Measurements from ENCODE around the gene STIM1. TPM values are rescaled to one million over a fixed set of nuclear protein-coding genes. Genes with fewer than 3 reads are reported as not detected.

Gene STIM1
- polyA plus RNA-seq, 2 donors, result 29.5 to 42.7 TPM

- Histone ChIP-seq H3K27me3 (ENCODE audit: control insufficient read depth in 1 of 2, insufficient read depth in 2 of 2, low read length in 2 of 2) (no peaks in the 10 kb centered on the region), H3K36me3 (ENCODE audit: control insufficient read depth in 2 of 2, insufficient read depth in 2 of 2, low read length in 1 of 2) (no peaks in the 10 kb centered on the region), H3K4me1 (ENCODE audit: control insufficient read depth in 2 of 2, insufficient read depth in 2 of 2, low read length in 1 of 2) (peaks cover 0 to 1% of the 10 kb centered on the region in 2 donors), H3K9me3 (ENCODE audit: control insufficient read depth in 2 of 2, insufficient read depth in 1 of 2, low read depth in 1 of 2, low read length in 1 of 2) (no peaks in the 10 kb centered on the region), H3K4me3 (ENCODE audit: low read depth in 1 of 2, low read length in 2 of 2) (no peak overlapping the region), H3K27ac (ENCODE audit: low read depth in 2 of 2, low read length in 1 of 2) (no peak overlapping the region)
- WGBS, 2 donors, result 67% methylated on average over 10 of the region's 10 CpGs
Observed at GRCh38 chr11:3849297-3849874, 6.1 kb upstream of the STIM1 start.

GRCh38 chr11:3853545-3853842, 2.0 kb upstream of the STIM1 start:
- H3K4me1 ChIP-seq (ENCODE audit: control insufficient read depth in 2 of 2, insufficient read depth in 2 of 2, low read length in 1 of 2), result peaks cover 2 to 4% of the 10 kb centered on the region in 2 donors
- H3K27me3 ChIP-seq (ENCODE audit: control insufficient read depth in 1 of 2, insufficient read depth in 2 of 2, low read length in 2 of 2), result no peaks in the 10 kb centered on the region
- H3K4me3 ChIP-seq (ENCODE audit: low read depth in 1 of 2, low read length in 2 of 2), result no peak overlapping the region
- H3K9me3 ChIP-seq (ENCODE audit: control insufficient read depth in 2 of 2, insufficient read depth in 1 of 2, low read depth in 1 of 2, low read length in 1 of 2), result no peaks in the 10 kb centered on the region
- peak overlapping the region; percentile 88 to 95 for H3K27ac ChIP-seq (ENCODE audit: low read depth in 2 of 2, low read length in 1 of 2)
- H3K36me3 ChIP-seq (ENCODE audit: control insufficient read depth in 2 of 2, insufficient read depth in 2 of 2, low read length in 1 of 2), result no peaks in the 10 kb centered on the region
- WGBS, 2 donors, result 75 to 94% methylated on average over 1 of the region's 1 CpG

- H3K4me1 ChIP-seq (ENCODE audit: control insufficient read depth in 2 of 2, insufficient read depth in 2 of 2, low read length in 1 of 2), result peaks cover 3 to 4% of the 10 kb centered on the region in 2 donors
- no peaks in the 10 kb centered on the region for H3K27me3 ChIP-seq (ENCODE audit: control insufficient read depth in 1 of 2, insufficient read depth in 2 of 2, low read length in 2 of 2)
- H3K9me3 ChIP-seq (ENCODE audit: control insufficient read depth in 2 of 2, insufficient read depth in 1 of 2, low read depth in 1 of 2, low read length in 1 of 2), result no peaks in the 10 kb centered on the region
- 38 to 48% methylated on average over 11 of the region's 11 CpGs for WGBS, 2 donors
- H3K36me3 ChIP-seq (ENCODE audit: control insufficient read depth in 2 of 2, insufficient read depth in 2 of 2, low read length in 1 of 2), result no peaks in the 10 kb centered on the region
- H3K4me3 ChIP-seq (ENCODE audit: low read depth in 1 of 2, low read length in 2 of 2), result peak overlapping the region in 1 of 2 donors; percentile 82
- H3K27ac ChIP-seq (ENCODE audit: low read depth in 2 of 2, low read length in 1 of 2), result peak overlapping the region; percentile 95 to 99
Observed at GRCh38 chr11:3853899-3854659, 1.4 kb upstream of the STIM1 start.

DNA sequence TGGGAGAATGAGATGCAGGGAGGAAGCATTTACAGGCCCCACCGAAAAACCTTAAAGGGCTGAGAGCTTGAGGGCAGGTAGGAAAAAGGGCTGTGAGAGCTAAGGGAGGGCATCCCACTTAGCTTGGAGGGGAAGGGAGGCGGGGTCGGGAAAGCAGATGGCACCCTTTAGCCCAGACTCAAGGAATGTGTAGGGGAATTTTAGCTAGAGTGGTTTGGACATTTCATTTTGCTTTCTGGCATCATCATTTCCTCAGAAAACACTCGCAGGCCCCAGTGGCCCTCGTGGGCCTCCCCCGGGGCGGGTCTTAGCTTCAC, 846 bp upstream of the STIM1 start:
- Histone ChIP-seq H3K27me3 (ENCODE audit: control insufficient read depth in 1 of 2, insufficient read depth in 2 of 2, low read length in 2 of 2) (no peaks in the 10 kb centered on the region), H3K4me3 (ENCODE audit: low read depth in 1 of 2, low read length in 2 of 2) (peak overlapping the region; percentile 30 to 82), H3K9me3 (ENCODE audit: control insufficient read depth in 2 of 2, insufficient read depth in 1 of 2, low read depth in 1 of 2, low read length in 1 of 2) (no peaks in the 10 kb centered on the region), H3K27ac (ENCODE audit: low read depth in 2 of 2, low read length in 1 of 2) (peak overlapping the region; percentile 95 to 99), H3K36me3 (ENCODE audit: control insufficient read depth in 2 of 2, insufficient read depth in 2 of 2, low read length in 1 of 2) (no peaks in the 10 kb centered on the region), H3K4me1 (ENCODE audit: control insufficient read depth in 2 of 2, insufficient read depth in 2 of 2, low read length in 1 of 2) (peaks cover 4 to 10% of the 10 kb centered on the region in 2 donors)
- 7 to 14% methylated on average over 7 of the region's 7 CpGs for WGBS, 2 donors

DNA sequence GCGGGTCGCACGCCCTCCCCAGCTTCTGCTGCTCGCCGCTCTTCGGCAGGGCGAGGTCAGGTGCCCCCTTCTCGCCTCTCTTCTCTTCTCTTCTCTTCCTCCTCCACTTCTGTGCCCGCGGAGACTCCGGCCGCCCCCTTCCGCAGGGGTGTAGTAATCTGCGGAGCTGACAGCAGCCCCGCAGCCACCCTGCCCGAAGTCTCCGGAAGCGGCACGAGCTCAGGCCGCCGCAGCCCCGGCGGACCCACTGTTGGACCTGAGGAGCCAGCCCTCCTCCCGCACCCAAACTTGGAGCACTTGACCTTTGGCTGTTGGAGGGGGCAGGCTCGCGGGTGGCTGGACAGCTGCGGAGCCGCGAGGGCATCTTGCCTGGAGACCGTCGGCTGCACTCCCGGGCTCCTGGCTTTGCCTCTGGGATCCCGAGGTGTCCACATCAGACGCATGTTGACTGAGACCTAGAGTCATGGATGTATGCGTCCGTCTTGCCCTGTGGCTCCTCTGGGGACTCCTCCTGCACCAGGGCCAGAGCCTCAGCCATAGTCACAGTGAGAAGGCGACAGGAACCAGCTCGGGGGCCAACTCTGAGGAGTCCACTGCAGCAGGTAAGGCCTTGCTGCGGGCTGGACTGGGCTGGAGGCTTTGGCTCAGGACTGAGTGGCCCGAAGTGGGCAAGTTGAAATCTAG, 486 bp downstream of the STIM1 start:
- H3K9me3 ChIP-seq (ENCODE audit: control insufficient read depth in 2 of 2, insufficient read depth in 1 of 2, low read depth in 1 of 2, low read length in 1 of 2), result no peaks in the 10 kb centered on the region
- H3K4me1 ChIP-seq (ENCODE audit: control insufficient read depth in 2 of 2, insufficient read depth in 2 of 2, low read length in 1 of 2), result peaks cover 4 to 13% of the 10 kb centered on the region in 2 donors
- peak overlapping the region; percentile 80 to 82 for H3K4me3 ChIP-seq (ENCODE audit: low read depth in 1 of 2, low read length in 2 of 2)
- H3K36me3 ChIP-seq (ENCODE audit: control insufficient read depth in 2 of 2, insufficient read depth in 2 of 2, low read length in 1 of 2), result no peaks in the 10 kb centered on the region
- WGBS, 2 donors, result 0 to 1% methylated on average over 33 to 40 of the region's 40 CpGs
- no peaks in the 10 kb centered on the region for H3K27me3 ChIP-seq (ENCODE audit: control insufficient read depth in 1 of 2, insufficient read depth in 2 of 2, low read length in 2 of 2)
- peak overlapping the region; percentile 89 to 95 for H3K27ac ChIP-seq (ENCODE audit: low read depth in 2 of 2, low read length in 1 of 2)

- Histone ChIP-seq H3K9me3 (ENCODE audit: control insufficient read depth in 2 of 2, insufficient read depth in 1 of 2, low read depth in 1 of 2, low read length in 1 of 2) (no peaks in the 10 kb centered on the region), H3K4me3 (ENCODE audit: low read depth in 1 of 2, low read length in 2 of 2) (peak overlapping the region; percentile 80 to 82), H3K36me3 (ENCODE audit: control insufficient read depth in 2 of 2, insufficient read depth in 2 of 2, low read length in 1 of 2) (no peaks in the 10 kb centered on the region), H3K4me1 (ENCODE audit: control insufficient read depth in 2 of 2, insufficient read depth in 2 of 2, low read length in 1 of 2) (peaks cover 4 to 13% of the 10 kb centered on the region in 2 donors), H3K27ac (ENCODE audit: low read depth in 2 of 2, low read length in 1 of 2) (peak overlapping the region; percentile 89 to 95), H3K27me3 (ENCODE audit: control insufficient read depth in 1 of 2, insufficient read depth in 2 of 2, low read length in 2 of 2) (no peaks in the 10 kb centered on the region)
- 41 to 52% methylated on average over 5 of the region's 5 CpGs for WGBS, 2 donors
Observed at GRCh38 chr11:3856856-3857553, 1.5 kb downstream of the STIM1 start.

- Histone ChIP-seq H3K36me3 (ENCODE audit: control insufficient read depth in 2 of 2, insufficient read depth in 2 of 2, low read length in 1 of 2) (no peaks in the 10 kb centered on the region), H3K4me3 (ENCODE audit: low read depth in 1 of 2, low read length in 2 of 2) (peak overlapping the region; percentile 0 to 82), H3K27ac (ENCODE audit: low read depth in 2 of 2, low read length in 1 of 2) (peak overlapping the region in 1 of 2 donors; percentile 11), H3K4me1 (ENCODE audit: control insufficient read depth in 2 of 2, insufficient read depth in 2 of 2, low read length in 1 of 2) (peaks cover 4 to 13% of the 10 kb centered on the region in 2 donors), H3K27me3 (ENCODE audit: control insufficient read depth in 1 of 2, insufficient read depth in 2 of 2, low read length in 2 of 2) (no peaks in the 10 kb centered on the region), H3K9me3 (ENCODE audit: control insufficient read depth in 2 of 2, insufficient read depth in 1 of 2, low read depth in 1 of 2, low read length in 1 of 2) (no peaks in the 10 kb centered on the region)
Observed at GRCh38 chr11:3857628-3858027, 2.2 kb downstream of the STIM1 start.

GRCh38 chr11:3859373-3859881, 4.0 kb downstream of the STIM1 start:
- Histone ChIP-seq H3K4me1 (ENCODE audit: control insufficient read depth in 2 of 2, insufficient read depth in 2 of 2, low read length in 1 of 2) (peaks cover 4 to 11% of the 10 kb centered on the region in 2 donors), H3K9me3 (ENCODE audit: control insufficient read depth in 2 of 2, insufficient read depth in 1 of 2, low read depth in 1 of 2, low read length in 1 of 2) (no peaks in the 10 kb centered on the region), H3K27me3 (ENCODE audit: control insufficient read depth in 1 of 2, insufficient read depth in 2 of 2, low read length in 2 of 2) (no peaks in the 10 kb centered on the region), H3K27ac (ENCODE audit: low read depth in 2 of 2, low read length in 1 of 2) (peak overlapping the region; percentile 32 to 41), H3K36me3 (ENCODE audit: control insufficient read depth in 2 of 2, insufficient read depth in 2 of 2, low read length in 1 of 2) (no peaks in the 10 kb centered on the region), H3K4me3 (ENCODE audit: low read depth in 1 of 2, low read length in 2 of 2) (no peak overlapping the region)
- 49 to 57% methylated on average over 4 of the region's 4 CpGs for WGBS, 2 donors

DNA sequence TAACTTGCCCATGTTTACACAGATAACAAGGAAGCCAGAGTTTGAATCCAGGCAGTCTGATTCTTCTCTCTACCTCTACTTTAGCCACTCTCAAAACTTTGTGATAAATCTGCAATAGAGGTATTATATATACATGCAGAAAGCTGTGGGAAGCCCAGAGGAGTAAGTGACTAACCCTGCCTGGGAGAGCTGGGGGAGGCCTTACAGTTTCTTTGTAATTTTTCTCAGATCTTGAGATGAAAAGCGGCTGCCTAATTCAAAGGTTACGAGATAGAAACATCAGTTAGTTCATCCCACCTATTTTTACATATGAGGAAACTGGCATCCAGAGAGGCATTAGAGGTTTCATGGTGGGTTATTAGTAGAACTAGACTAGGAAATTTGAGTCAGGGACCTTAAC, 4.9 kb downstream of the STIM1 start:
- Histone ChIP-seq H3K36me3 (ENCODE audit: control insufficient read depth in 2 of 2, insufficient read depth in 2 of 2, low read length in 1 of 2) (no peaks in the 10 kb centered on the region), H3K4me1 (ENCODE audit: control insufficient read depth in 2 of 2, insufficient read depth in 2 of 2, low read length in 1 of 2) (peaks cover 4 to 10% of the 10 kb centered on the region in 2 donors), H3K4me3 (ENCODE audit: low read depth in 1 of 2, low read length in 2 of 2) (no peak overlapping the region)

More for the DNA sequence above, 4.9 kb downstream of the STIM1 start:
- WGBS, 2 donors, result 81 to 88% methylated on average over 2 of the region's 2 CpGs
- H3K27me3 ChIP-seq (ENCODE audit: control insufficient read depth in 1 of 2, insufficient read depth in 2 of 2, low read length in 2 of 2), result no peaks in the 10 kb centered on the region
- no peak overlapping the region for H3K27ac ChIP-seq (ENCODE audit: low read depth in 2 of 2, low read length in 1 of 2)
- no peaks in the 10 kb centered on the region for H3K9me3 ChIP-seq (ENCODE audit: control insufficient read depth in 2 of 2, insufficient read depth in 1 of 2, low read depth in 1 of 2, low read length in 1 of 2)
